GM12878 (cell line): ENCODE measurements around the gene RBMS1. TPM values are rescaled to one million over a fixed set of nuclear protein-coding genes. Genes with fewer than 3 reads are reported as not detected.

Experiments used
- ATAC-seq: fragments of 200-7000 bp; cut with Tn5 transposase; 3 replicates; pipeline ENCODE4 v1.9.1; 2020; ENCODE audit warnings: mild to moderate bottlenecking, moderate library complexity
- BruUV-seq: library from RNA; stranded (reverse); fragments of 400-500 nt; replicated peaks from 2 replicates; lab custom pipeline; 2021; lab: Mats Ljungman, UMichigan
- CTCF ChIA-PET: fragments of 300-600 bp; sonication (Branson Sonifier 250); formaldehyde crosslinking; extraction: SDS; loops from one replicate; lab custom pipeline; 2021; ENCODE audit warnings: inconsistent platforms; lab: Yijun Ruan, JAX
- POLR2A ChIA-PET: fragments of 350-600 bp; formaldehyde crosslinking; extraction: SDS; loops from one replicate; lab custom pipeline; 2021; ENCODE audit warnings: inconsistent platforms; lab: Charles Lee
- RAD21 ChIA-PET: fragments of 300-600 bp; sonication (Branson Sonifier 250); formaldehyde crosslinking; loops from one replicate; lab custom pipeline; 2023; ENCODE audit warnings: antibody characterized with exemption; ENCODE audit not compliant: unreplicated experiment; lab: Charles Lee
- SMC1A ChIA-PET: fragments of 300-600 bp; sonication (Branson Sonifier 250); formaldehyde crosslinking; loops from one replicate; lab custom pipeline; 2023; ENCODE audit not compliant: unreplicated experiment, uncharacterized antibody; lab: Charles Lee
- DNase-seq: peaks from one replicate; pipeline ENCODE4 v3.0.0-alpha.2; 2011; ENCODE audit warnings: low read depth, low spot score
- FAIRE-seq: peaks from 3 replicates; lab custom pipeline; 2011; peaks lifted over from hg19 to GRCh38; lab: Jason Lieb, UNC
- H2AFZ ChIP-seq: 2 replicates; pipeline ENCODE4 v1.6.0; 2011; ENCODE audit warnings: low read depth, low read length, control low read depth; ENCODE audit not compliant: control insufficient read depth
- H3K27ac ChIP-seq: 2 replicates; pipeline ENCODE4 v1.5.1; 2011; ENCODE audit warnings: control low read depth; ENCODE audit not compliant: control insufficient read depth, insufficient read depth
- H3K27me3 ChIP-seq, 2 experiments: replicated peaks in 1 of 2; 2 replicates each; pipeline versions ENCODE4 v1.6.0 to v1.6.1; 2011; ENCODE audit warnings: low read length in 1 of 2; ENCODE audit not compliant: control insufficient read depth in 2 of 2, insufficient read depth in 2 of 2
- H3K36me3 ChIP-seq, 2 experiments: 2 replicates each; pipeline ENCODE4 v1.5.1; 2011; ENCODE audit warnings: low read length in 1 of 2; ENCODE audit not compliant: control insufficient read depth in 2 of 2, insufficient read depth in 2 of 2
- H3K4me1 ChIP-seq: 2 replicates; pipeline ENCODE4 v1.6.1; 2011; ENCODE audit warnings: mild to moderate bottlenecking, low read length, moderate library complexity, mixed read lengths; ENCODE audit not compliant: control insufficient read depth, insufficient read depth
- H3K4me2 ChIP-seq: 2 replicates; pipeline ENCODE4 v1.6.0; 2011; ENCODE audit warnings: control low read depth; ENCODE audit not compliant: control insufficient read depth, insufficient read depth
- H3K4me3 ChIP-seq: fragments of 200-600 bp; sonication (generic); 2 replicates; pipeline ENCODE4 v1.5.1; 2016
- H3K79me2 ChIP-seq: 2 replicates; pipeline ENCODE4 v1.6.0; 2011; ENCODE audit warnings: low read length; ENCODE audit not compliant: control insufficient read depth, insufficient read depth
- H3K9ac ChIP-seq: 2 replicates; pipeline ENCODE4 v1.8.0; 2011; ENCODE audit warnings: low read length, control low read depth, mixed read lengths; ENCODE audit not compliant: control insufficient read depth, insufficient read depth
- H3K9me3 ChIP-seq: replicated peaks from 3 replicates; pipeline ENCODE4 v1.5.1; 2011; ENCODE audit warnings: mild to moderate bottlenecking, low read length; ENCODE audit not compliant: control insufficient read depth, insufficient read depth
- H4K20me1 ChIP-seq: 2 replicates; pipeline ENCODE4 v1.6.0; 2011; ENCODE audit not compliant: control insufficient read depth, insufficient read depth
- BCL3 ChIP-seq: IDR thresholded peaks from 2 replicates; pipeline ENCODE4 v1.6.1; 2011; ENCODE audit warnings: borderline replicate concordance, low read depth, mild to moderate bottlenecking, moderate library complexity, low read length; ENCODE audit not compliant: insufficient read depth, poor library complexity, severe bottlenecking
- BRCA1 ChIP-seq: IDR thresholded peaks from 2 replicates; pipeline ENCODE4 v1.6.1; 2011; ENCODE audit warnings: low read depth, low read length, improper control_type of control experiment
- CHD2 ChIP-seq: IDR thresholded peaks from 2 replicates; pipeline ENCODE4 v1.6.1; 2011; ENCODE audit warnings: low read depth, low read length, improper control_type of control experiment, borderline replicate concordance
- CHD4 ChIP-seq: fragments of 200-600 bp; sonication (generic); IDR thresholded peaks from 2 replicates; pipeline ENCODE4 v1.6.1; 2016; ENCODE audit warnings: mild to moderate bottlenecking
- DPF2 ChIP-seq: fragments of 450-650 bp; IDR thresholded peaks from 2 replicates; pipeline ENCODE4 v1.6.1; 2017; ENCODE audit warnings: mild to moderate bottlenecking
- E4F1 ChIP-seq: fragments of 450-650 bp; IDR thresholded peaks from 2 replicates; pipeline ENCODE4 v1.6.1; 2018; ENCODE audit warnings: borderline replicate concordance, mild to moderate bottlenecking; ENCODE audit not compliant: partially characterized antibody
- GATAD2B ChIP-seq: fragments of 450-650 bp; conservative IDR thresholded peaks from 2 replicates; pipeline ENCODE4 v1.6.1; 2017; ENCODE audit warnings: low read depth, mild to moderate bottlenecking, moderate library complexity
- IRF4 ChIP-seq: IDR thresholded peaks from 2 replicates; pipeline ENCODE4 v1.6.1; 2011; ENCODE audit warnings: low read depth, low read length
- PML ChIP-seq: IDR thresholded peaks from 2 replicates; pipeline ENCODE4 v1.6.1; 2012; ENCODE audit warnings: low read length, inconsistent platforms
- SUZ12 ChIP-seq: fragments of 200-600 bp; sonication (generic); IDR thresholded peaks from one replicate; pipeline ENCODE4 v1.6.1; 2018; ENCODE audit warnings: antibody characterized with exemption, mild to moderate bottlenecking; ENCODE audit not compliant: unreplicated experiment
- TARDBP ChIP-seq: IDR thresholded peaks from 2 replicates; pipeline ENCODE4 v1.6.1; 2016; ENCODE audit warnings: borderline replicate concordance
- ZZZ3 ChIP-seq: IDR thresholded peaks from 2 replicates; pipeline ENCODE4 v1.6.1; 2011; ENCODE audit warnings: low read depth; ENCODE audit not compliant: control insufficient read depth, insufficient read length
- WGBS: methylation state at CpG from one replicate; pipeline ENCODE4 v1.1.6; 2016; ENCODE audit warnings: low lambda C conversion rate; ENCODE audit not compliant: insufficient replicate concordance, insufficient coverage; ENCODE audit errors: missing lambda C conversion rate; 5-methylcytosine and 5-hydroxymethylcytosine counted together
- in situ Hi-C: fragments of 300-500 bp; cut with MboI; formaldehyde crosslinking; loops from 9 replicates; pipeline ENCODE4 v1.14.3; 2018; ENCODE audit warnings: mixed read lengths
- intact Hi-C: fragments of 100-400 bp; cut with micrococcal nuclease; formaldehyde crosslinking; loops from one replicate; pipeline ENCODE4 v1.14.2; 2022; ENCODE audit not compliant: unreplicated experiment
- polyA plus RNA-seq, 11 experiments: library from polyadenylated mRNA; depleted of rRNA in 4 of 11; unstranded in 6 of 11; stranded (reverse) in 5 of 11; fragments of >200 nt; fragmentation: Nextera tagmentation in 4 of 11; fragmentation: Illumina TruSeq in 1 of 11; extraction: Ambion mirVana in 4 of 11; extraction: Trizol in 1 of 11; gene quantifications; 1 replicate in 1 of 11; 2 replicates in 10 of 11; pipeline versions ENCODE4 v1.2.1 to v1.2.3, GENCODE V29; 2011 to 2016; ENCODE audit warnings: inconsistent platforms in 2 of 11, missing spikeins in 2 of 11, low read depth in 1 of 11
- total RNA-seq, 4 experiments: library from RNA; depleted of rRNA in 3 of 4; stranded (reverse); fragments of >200 nt in 3 of 4; fragmentation: Illumina TruSeq in 1 of 4; extraction: Trizol in 1 of 4; gene quantifications; 2 replicates each; pipeline versions ENCODE4 v1.2.1 to v1.2.3, GENCODE V29; 2013 to 2021
- TF ChIP-seq, protein P1 (sequence below): IDR thresholded peaks from 2 replicates; pipeline ENCODE4 v1.6.1; 2012; ENCODE audit warnings: low read depth, low read length, improper control_type of control experiment
- TF ChIP-seq, protein P2 (sequence below): IDR thresholded peaks from 2 replicates; pipeline ENCODE4 v1.6.1; 2012; ENCODE audit warnings: mild to moderate bottlenecking, low read depth, low read length

Gene RBMS1
- total and polyA plus RNA-seq, 10 of the 15 experiments (the other 5 are each of a cell fraction or from before 2014, with no cell fraction given) = 0.04 to 0.31 (median 0.17) TPM; not detected in 1

GRCh38 chr2:160281213-160281612 is 212.4 kb downstream of the RBMS1 start:
- Histone ChIP-seq H3K4me3 (no peak overlapping the region), H3K9ac (no peak overlapping the region), H3K9me3 (no peaks in the 10 kb centered on the region), H2AFZ (no peak overlapping the region), H3K36me3 (no peaks in the 10 kb centered on the region), H4K20me1 (no peaks in the 10 kb centered on the region), H3K79me2 (no peaks in the 10 kb centered on the region), H3K27ac (no peak overlapping the region), H3K4me1 (no peaks in the 10 kb centered on the region), H3K4me2 (no peak overlapping the region), H3K27me3 (no peaks in the 10 kb centered on the region)
- no TSS peak for BruUV-seq
- ChIA-PET CTCF (no interaction called here), POLR2A (no interaction called here), RAD21 (no interaction called here), SMC1A (interaction anchor here (1.7 kb wide), 1 partner anchor 10 kb away, joined by 5 read pairs; no protein-coding TSS in a partner anchor)
- ATAC-seq (no peak), FAIRE-seq (no peak), DNase-seq (no peak)
- in situ Hi-C loops (no loop called here), intact Hi-C loops (no loop called here)
- 0% methylated on average over 1 of the region's 1 CpG for WGBS
- no peak for TF ChIP-seq DPF2
- no peak for TF ChIP-seq CHD2
- TF ChIP-seq, protein P1, sequence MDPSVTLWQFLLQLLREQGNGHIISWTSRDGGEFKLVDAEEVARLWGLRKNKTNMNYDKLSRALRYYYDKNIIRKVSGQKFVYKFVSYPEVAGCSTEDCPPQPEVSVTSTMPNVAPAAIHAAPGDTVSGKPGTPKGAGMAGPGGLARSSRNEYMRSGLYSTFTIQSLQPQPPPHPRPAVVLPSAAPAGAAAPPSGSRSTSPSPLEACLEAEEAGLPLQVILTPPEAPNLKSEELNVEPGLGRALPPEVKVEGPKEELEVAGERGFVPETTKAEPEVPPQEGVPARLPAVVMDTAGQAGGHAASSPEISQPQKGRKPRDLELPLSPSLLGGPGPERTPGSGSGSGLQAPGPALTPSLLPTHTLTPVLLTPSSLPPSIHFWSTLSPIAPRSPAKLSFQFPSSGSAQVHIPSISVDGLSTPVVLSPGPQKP = no peak
- TF ChIP-seq CHD4 = no peak
- no peak for TF ChIP-seq SUZ12
- no peak for TF ChIP-seq TARDBP
- TF ChIP-seq GATAD2B = no peak
- TF ChIP-seq PML = no peak
- no peak for TF ChIP-seq BCL3
- no peak for TF ChIP-seq ZZZ3
- TF ChIP-seq, protein P2, sequence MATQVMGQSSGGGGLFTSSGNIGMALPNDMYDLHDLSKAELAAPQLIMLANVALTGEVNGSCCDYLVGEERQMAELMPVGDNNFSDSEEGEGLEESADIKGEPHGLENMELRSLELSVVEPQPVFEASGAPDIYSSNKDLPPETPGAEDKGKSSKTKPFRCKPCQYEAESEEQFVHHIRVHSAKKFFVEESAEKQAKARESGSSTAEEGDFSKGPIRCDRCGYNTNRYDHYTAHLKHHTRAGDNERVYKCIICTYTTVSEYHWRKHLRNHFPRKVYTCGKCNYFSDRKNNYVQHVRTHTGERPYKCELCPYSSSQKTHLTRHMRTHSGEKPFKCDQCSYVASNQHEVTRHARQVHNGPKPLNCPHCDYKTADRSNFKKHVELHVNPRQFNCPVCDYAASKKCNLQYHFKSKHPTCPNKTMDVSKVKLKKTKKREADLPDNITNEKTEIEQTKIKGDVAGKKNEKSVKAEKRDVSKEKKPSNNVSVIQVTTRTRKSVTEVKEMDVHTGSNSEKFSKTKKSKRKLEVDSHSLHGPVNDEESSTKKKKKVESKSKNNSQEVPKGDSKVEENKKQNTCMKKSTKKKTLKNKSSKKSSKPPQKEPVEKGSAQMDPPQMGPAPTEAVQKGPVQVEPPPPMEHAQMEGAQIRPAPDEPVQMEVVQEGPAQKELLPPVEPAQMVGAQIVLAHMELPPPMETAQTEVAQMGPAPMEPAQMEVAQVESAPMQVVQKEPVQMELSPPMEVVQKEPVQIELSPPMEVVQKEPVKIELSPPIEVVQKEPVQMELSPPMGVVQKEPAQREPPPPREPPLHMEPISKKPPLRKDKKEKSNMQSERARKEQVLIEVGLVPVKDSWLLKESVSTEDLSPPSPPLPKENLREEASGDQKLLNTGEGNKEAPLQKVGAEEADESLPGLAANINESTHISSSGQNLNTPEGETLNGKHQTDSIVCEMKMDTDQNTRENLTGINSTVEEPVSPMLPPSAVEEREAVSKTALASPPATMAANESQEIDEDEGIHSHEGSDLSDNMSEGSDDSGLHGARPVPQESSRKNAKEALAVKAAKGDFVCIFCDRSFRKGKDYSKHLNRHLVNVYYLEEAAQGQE = no peak
- no peak for TF ChIP-seq BRCA1
- TF ChIP-seq E4F1 = no peak
- TF ChIP-seq IRF4 = no peak
